ENCODE data around the gene MUC4.

GRCh38 chr3:195838714-195839113 is 27.0 kb upstream of the MUC4 start:
- TF ChIP-seq CTCF (IDR thresholded peaks at IDR 0.05; ENCODE audit: insufficient read depth, low read length) (no peak), POLR2AphosphoS5 (IDR thresholded peaks at IDR 0.05; ENCODE audit: low read depth) (no peak), GABPA (IDR thresholded peaks at IDR 0.05; ENCODE audit: low read depth) (no peak)
